Mucosa of gallbladder (tissue), 1 donor: Measurements from ENCODE around the gene LRG1. TPM values are rescaled to one million over a fixed set of nuclear protein-coding genes. Genes with fewer than 3 reads are reported as not detected.
"Not testable (repeated sequence)": the region's sequence is repeated elsewhere in the genome, so short reads cannot be mapped to it uniquely, and the experiment has no call there.

Experiments used
- DNase-seq: peaks from one replicate; pipeline ENCODE4 v3.0.0-alpha.2; 2020; ENCODE audit warnings: low spot score
- total RNA-seq: library from RNA; stranded (reverse); gene quantifications from one replicate; pipeline ENCODE4 v1.2.1, GENCODE V29; 2021
- donor health status: DM: no; HTN: no; CAD: no.

Gene LRG1
- total RNA-seq, 1 donor from 2014 or later = 16.2 TPM

- no peak for DNase-seq
Measured at GRCh38 chr19:4553092-4553695, 13.4 kb upstream of the LRG1 start.

DNA sequence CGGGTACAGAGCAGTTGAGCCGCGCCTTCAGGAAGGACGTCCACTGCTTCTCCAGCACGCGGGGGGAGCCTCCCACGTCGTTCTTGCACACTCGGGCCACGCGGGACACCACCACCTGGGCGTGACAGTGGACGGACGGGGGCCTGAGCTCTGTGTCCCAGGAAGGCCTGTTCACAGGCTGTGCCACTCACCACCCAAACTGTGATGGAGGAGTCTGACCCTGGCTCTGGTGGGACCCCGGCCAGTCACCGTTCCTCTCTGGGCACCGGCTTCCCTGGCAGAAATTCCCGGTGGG lies 12.6 kb upstream of the LRG1 start:
- no peak for DNase-seq

GRCh38 chr19:4550479-4551050 lies 10.7 kb upstream of the LRG1 start:
- no peak for DNase-seq

DNA sequence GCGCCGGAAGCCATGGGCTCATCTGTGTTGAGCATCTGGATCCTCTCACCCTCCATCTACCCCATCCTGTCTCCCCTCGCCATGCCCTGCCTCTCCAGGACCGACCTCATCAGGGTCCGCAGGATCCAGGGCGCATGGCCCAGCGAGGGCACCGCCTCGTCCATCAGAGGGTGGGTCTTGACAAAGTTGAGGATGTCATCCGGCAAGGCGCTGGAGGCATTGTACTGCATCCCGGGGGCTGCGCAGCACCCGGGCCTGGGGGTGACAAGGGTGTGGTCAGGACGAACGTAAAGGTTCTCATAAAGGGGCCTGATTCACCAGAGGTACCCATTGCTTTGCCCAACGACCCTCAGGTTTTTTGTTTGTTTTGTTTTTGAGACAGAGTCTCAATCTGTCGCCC lies 10.2 kb upstream of the LRG1 start:
- no peak for DNase-seq

GRCh38 chr19:4548238-4548584 lies 8.4 kb upstream of the LRG1 start:
- no peak for DNase-seq

DNA sequence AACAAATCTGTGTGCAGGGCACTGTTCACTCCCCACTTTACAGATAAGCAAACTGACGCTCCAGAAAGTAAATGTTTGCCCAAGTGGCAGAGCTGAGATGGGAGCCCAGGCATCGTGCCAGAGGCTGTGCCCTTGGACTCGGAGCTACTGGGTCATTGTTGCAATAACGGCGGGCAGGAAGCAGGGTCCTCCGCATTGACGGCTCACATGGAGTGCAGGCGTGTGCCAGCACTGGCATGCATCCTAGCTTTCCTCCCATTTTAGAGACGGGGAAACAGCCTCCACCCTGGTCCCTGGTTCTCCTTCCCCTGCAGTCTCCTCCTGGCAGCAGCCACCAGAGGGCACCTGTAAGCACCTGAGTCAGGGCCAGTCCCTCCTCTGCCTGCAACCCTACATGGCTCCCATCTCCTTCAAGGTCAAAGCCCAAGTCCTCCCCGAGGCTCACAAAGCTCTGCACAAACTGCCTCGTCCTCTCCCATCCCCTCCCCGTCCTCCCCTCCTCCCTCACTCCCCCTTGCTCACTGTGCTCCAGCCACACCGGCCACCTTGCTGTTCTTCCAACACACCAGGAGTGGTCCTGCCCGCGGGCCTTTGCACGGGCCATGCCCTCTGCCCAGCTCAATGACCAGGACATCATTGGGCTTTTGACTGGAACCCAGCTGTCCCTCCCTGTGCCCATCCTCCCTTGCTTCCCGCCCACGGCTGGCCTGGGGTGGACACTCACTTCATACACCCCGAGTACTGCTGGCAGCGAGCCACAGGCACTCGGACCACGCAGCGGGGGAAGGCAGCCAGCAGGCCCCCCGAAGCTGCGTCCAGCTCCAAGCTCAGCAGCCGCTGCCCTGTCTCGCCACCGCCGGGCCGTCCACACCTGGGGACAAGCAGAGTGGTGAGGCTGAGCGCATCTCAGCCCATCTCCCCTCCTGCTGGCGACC lies 7.7 kb upstream of the LRG1 start:
- peak; percentile 46 for DNase-seq

DNA sequence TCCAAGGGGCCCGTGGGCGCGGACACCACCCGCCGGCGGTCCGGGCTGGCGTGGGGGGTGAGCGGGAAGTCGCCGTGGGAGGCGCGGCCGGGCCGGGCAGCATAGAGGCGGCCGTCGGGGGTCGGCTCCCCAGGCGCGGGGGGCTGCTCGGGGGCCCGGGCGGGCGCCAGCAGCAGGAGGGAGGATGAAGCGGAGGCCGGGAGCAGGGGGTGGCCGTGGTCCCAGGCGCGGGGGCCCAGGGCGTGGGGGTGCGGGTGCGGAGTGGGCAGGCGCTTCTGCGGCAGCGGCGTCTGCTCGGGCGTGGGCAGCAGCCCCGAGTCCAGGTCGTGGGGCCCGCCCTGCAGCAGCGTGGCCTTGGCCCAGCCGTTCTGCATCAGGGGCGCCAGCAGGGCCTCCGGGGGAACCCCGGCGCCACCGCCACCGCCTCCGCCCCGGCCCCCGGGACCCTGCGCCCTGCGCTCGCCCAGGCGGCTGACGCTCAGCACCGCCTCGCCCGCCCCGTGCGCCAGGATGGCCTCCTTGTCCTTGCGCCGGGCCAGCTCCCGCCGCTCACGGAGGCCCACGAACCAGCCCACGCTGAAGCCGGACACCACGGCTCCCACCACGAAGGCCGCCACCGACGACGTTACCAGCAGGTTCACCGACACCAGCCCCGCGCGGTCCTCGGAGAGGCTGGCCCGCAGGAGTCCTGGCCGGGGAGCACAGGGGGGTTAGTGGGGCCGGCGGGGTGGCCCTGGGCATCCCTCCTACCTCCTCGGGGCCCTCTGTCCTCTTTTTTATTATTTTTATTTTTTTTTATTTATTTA lies 4.2 kb upstream of the LRG1 start:
- DNase-seq = no peak

DNA sequence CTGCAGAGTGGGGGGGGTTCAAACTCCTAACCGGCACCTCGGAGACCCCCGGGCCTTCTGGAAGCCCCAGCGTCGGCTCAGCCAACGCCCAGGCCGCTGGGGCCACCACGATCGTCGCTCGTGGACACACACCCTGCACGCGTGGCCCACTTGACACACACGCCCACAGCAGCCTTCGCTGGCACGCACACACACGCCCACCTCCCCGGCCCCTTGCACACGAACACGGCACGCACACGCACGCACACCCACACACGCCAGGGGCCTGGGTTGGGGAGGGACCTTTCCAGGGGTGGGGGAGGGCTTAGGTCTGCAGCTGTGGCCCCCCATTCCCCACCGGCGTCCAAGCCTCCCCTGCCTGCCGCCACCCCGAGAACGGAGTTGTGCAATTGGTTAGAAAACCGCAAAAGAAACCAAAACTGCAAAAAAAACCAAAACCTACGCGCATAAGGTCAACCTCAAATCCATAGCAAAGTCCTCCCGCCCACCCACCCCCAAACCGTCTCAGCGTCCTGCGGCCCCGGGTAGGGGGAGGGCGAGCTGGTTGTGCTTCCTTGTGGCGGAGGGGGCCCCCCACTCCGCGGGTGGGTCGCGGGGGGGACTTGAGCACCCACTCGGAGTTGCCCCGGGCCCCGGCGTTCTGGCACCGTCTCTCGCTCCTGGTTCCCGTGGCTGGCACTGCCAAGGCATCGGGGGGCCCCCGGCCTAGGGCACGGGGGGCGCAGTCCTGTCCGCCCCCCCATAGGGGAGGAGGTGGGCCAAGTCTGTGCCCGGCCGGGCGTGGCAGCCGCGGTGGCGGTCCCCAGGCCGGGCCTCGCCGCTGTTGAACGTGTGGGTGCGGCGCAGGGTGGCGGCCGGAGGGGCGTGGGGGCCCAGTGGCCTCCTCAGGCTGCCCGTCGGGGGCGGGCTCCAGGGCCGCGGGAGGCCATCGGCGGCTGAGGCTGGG lies 3.3 kb upstream of the LRG1 start:
- no peak for DNase-seq

- not testable (repeated sequence) for DNase-seq
Measured at GRCh38 chr19:4541806-4542145, 1.9 kb upstream of the LRG1 start.

DNA sequence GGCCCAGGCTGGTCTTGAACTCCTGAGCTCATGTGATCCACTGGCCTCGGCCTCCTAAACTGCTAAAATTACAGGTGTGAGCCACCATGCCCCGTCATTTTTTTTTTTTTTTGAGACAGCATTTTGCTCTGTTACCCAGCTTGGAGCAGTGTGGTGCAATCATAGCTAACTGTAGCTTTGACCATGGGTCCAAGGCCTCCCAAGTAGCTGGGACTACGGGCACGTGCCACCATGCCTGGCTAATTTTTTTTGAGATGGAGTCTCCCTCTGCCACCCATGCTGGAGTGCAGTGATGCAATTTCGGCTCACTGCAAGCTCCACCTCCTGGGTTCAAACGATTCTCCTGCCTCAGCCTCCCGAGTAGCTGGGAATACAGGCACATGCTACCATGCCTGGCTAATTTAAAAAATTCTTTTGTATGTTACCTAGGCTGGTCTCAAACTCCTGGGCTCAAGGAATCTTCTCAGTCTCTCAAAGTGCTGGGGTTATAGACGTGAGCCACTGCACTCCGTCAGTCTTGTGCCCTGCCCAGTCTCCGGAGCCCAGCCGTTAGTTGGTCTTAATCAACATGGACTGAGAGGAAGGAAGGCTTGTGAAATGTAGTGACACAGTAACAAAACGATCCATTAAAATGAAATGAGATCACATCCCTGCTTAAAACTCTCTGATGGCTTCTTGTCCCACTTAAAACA lies 1.4 kb upstream of the LRG1 start:
- no peak for DNase-seq

DNA sequence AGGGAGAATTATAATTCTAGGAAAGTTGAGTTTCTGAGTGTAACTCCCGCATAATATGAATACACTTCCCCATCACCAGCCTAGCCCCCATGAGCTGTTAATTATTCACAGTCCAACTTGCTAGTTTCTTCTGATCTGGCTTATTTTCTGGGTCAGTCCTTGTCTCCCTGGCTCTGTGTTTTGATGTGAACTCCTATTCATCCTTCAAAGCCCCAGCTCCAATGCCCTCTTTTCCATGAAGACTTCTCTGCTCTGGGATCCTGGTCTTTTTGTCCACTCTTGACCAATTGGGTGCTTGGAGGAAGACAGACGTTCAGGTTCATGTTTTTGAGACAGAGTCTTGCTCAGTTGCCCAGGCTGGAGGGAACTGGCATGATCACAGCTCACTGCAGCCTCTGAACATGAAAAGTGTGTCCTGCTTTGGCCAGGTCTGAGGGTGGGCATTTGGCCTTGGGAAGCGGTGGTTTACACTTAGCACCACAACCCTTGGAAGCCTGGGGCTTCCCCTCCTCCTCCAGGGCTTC lies 605 bp downstream of the LRG1 start:
- no peak for DNase-seq

- DNase-seq = no peak
Measured at GRCh38 chr19:4538601-4538954, 1.3 kb downstream of the LRG1 start.

DNA sequence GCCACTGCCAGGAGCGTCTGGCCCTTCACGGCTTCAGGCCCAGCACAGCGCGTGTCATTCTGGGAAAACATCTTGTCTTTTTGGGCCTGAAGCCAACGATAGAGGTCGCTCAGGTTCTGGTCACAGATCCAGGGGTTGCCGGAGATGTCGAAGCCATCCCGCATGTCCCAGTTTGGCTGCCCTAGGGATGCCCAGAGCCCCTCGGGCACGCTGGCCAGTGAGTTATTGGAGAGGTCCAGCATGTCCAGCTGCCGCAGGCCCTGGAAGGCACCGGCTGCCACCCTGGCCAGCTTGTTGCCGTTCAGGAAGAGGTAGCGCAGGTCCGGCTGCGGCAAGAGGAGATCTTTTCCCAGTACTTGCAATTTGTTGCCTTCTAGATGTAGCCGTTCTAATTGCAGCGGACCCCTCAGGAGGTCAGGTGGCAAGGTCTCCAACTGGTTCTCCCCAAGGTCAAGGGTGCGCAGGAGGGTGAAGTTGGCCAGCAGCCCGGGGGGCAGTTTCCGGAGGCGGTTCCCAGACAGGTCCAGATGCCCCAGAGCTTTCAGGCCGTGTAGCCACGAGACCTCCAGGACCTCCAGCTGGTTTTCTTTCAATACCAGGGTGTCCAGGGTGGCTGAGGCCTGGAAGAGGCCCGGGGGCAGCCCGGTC lies 1.8 kb downstream of the LRG1 start:
- DNase-seq = no peak

- no peak for DNase-seq
Measured at GRCh38 chr19:4536798-4537197, 3.0 kb downstream of the LRG1 start.

- peak; percentile 64 for DNase-seq
Measured at GRCh38 chr19:4534836-4535658, 4.8 kb downstream of the LRG1 start, which contains the start of gene PLIN5. Gene PLIN5 (minus strand): TSS chr19:4535224. CDS start chr19:4534074, 1,150 bp downstream.

DNA sequence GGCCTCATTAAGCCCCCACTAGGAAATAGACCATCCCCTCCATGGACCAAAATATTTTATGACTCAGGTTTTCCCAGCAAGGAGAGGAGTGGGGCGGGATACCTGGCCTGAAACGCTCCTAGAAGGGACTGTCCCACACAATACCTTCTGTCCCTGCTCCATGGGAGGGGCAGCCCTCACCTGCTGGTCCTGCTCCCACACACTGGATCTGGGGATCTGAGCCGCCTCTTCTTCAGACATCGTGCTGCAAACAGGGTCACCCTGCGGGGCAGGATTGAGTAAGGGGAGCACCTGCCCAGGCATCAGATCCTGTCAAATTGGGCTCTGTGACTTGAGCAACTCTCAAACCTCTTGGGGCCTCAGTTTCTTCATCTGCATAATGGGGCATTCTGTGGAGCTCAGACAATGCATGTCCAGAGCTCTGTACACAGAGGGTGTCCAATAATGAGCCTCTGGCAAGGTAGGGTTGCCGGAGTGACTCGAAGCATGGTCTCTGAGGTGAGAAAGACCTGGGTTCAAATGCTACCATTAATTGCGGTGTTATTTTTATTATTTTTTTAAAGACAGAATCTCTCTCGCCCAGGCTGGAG lies 5.9 kb downstream of the LRG1 start:
- DNase-seq = no peak

GRCh38 chr19:4533334-4533733 lies 6.5 kb downstream of the LRG1 start:
- DNase-seq = no peak

- peak; percentile 27 for DNase-seq
Measured at GRCh38 chr19:4531562-4532165, 8.2 kb downstream of the LRG1 start.
